Activated CD4-positive, alpha-beta memory T cell treated with anti-CD3 and anti-CD28 coated beads for 36 hours (primary cell): Measurements from ENCODE around the gene KCNH4. TPM values are rescaled to one million over a fixed set of nuclear protein-coding genes. Genes with fewer than 3 reads are reported as not detected.
"Not testable (repeated sequence)": the region's sequence is repeated elsewhere in the genome, so short reads cannot be mapped to it uniquely, and the experiment has no call there.

Source experiments
- CTCF ChIA-PET: fragments of 350-600 bp; sonication (Branson Sonifier 250); formaldehyde crosslinking; loops from one replicate; lab custom pipeline; 2021; ENCODE audit warnings: antibody characterized with exemption, inconsistent platforms; lab: Charles Lee
- POLR2A ChIA-PET: fragments of 350-600 bp; sonication (Branson Sonifier 250); formaldehyde crosslinking; loops from one replicate; lab custom pipeline; 2021; ENCODE audit warnings: antibody characterized with exemption; lab: Charles Lee
- DNase-seq: peaks from one replicate; pipeline ENCODE4 v3.0.0-alpha.2; 2020
- H3K27ac Mint-ChIP-seq: one replicate; pipeline ENCODE4 v1.8.0; 2021; ENCODE audit warnings: mixed read lengths
- H3K27me3 Mint-ChIP-seq: one replicate; pipeline ENCODE4 v1.8.0; 2021; ENCODE audit warnings: mixed read lengths
- H3K36me3 Mint-ChIP-seq: one replicate; pipeline ENCODE4 v1.8.0; 2021; ENCODE audit warnings: mixed read lengths
- H3K4me1 Mint-ChIP-seq: one replicate; pipeline ENCODE4 v1.8.0; 2021; ENCODE audit warnings: low read depth, mixed read lengths
- H3K4me3 Mint-ChIP-seq: one replicate; pipeline ENCODE4 v1.8.0; 2021; ENCODE audit warnings: mild to moderate bottlenecking, mixed read lengths
- H3K9me3 Mint-ChIP-seq: one replicate; pipeline ENCODE4 v1.8.0; 2021; ENCODE audit warnings: mixed read lengths
- intact Hi-C: fragments of 100-400 bp; cut with micrococcal nuclease; formaldehyde crosslinking; loops from one replicate; pipeline ENCODE4 v1.15.1; 2023
- total RNA-seq, 2 experiments: library from RNA; stranded (reverse); gene quantifications; one replicate each; pipeline ENCODE4 v1.2.3, GENCODE V29; 2021

KCNH4 gene
- total RNA-seq, 2 experiments from 2014 or later: 0.39 to 0.40 TPM

- H3K4me3 Mint-ChIP-seq: peak overlapping the region; percentile 86
- peaks cover 34% of the 10 kb centered on the region for H3K4me1 Mint-ChIP-seq
- peak overlapping the region; percentile 80 for H3K27ac Mint-ChIP-seq
- no peaks in the 10 kb centered on the region for H3K27me3 Mint-ChIP-seq
- no peaks in the 10 kb centered on the region for H3K9me3 Mint-ChIP-seq
- intact Hi-C loops: loop anchor here (2.0 kb wide), 3 partner anchors 21 to 187 kb away; partner anchors contain the start of genes CNP and KCNH4
- peak; percentile 20 for DNase-seq
- ChIA-PET CTCF (interaction anchor here (1.0 to 2.8 kb wide), 2 partner anchors 18 to 28 kb away, joined by 3 to 7 read pairs; partner anchors contain the start of gene KCNH4), POLR2A (interaction anchor here (0.6 to 1.3 kb wide), 4 partner anchors 18 to 120 kb away, joined by 3 to 6 read pairs (median 3); no protein-coding TSS in a partner anchor)
- peaks cover 3% of the 10 kb centered on the region for H3K36me3 Mint-ChIP-seq
These were observed 26.8 kb downstream of the KCNH4 start for GRCh38 chr17:42153919-42154742.

GRCh38 chr17:42146911-42147607 lies 33.9 kb downstream of the KCNH4 start:
- no peaks in the 10 kb centered on the region for H3K27me3 Mint-ChIP-seq

GRCh38 chr17:42143138-42143537 lies 37.8 kb downstream of the KCNH4 start:
- H3K9me3 Mint-ChIP-seq, H3K27me3 Mint-ChIP-seq, H3K4me3 Mint-ChIP-seq, POLR2A ChIA-PET, DNase-seq, H3K27ac Mint-ChIP-seq, intact Hi-C loops: not testable (repeated sequence)
- CTCF ChIA-PET: interaction anchor here (1.7 kb wide), 1 partner anchor 39 kb away, joined by 3 read pairs; no protein-coding TSS in a partner anchor
- Mint-ChIP-seq H3K36me3 (peaks cover 19% of the 10 kb centered on the region), H3K4me1 (peaks cover 33% of the 10 kb centered on the region)

More at GRCh38 chr17:42146911-42147607, 33.9 kb downstream of the KCNH4 start:
- Mint-ChIP-seq H3K9me3 (no peaks in the 10 kb centered on the region), H3K27ac (peak overlapping the region; percentile 18), H3K4me1 (peaks cover 31% of the 10 kb centered on the region), H3K36me3 (peaks cover 10% of the 10 kb centered on the region), H3K4me3 (no peak overlapping the region)
- CTCF ChIA-PET: interaction anchor here (0.7 kb wide), 1 partner anchor 16 kb away, joined by 4 read pairs; no protein-coding TSS in a partner anchor
- POLR2A ChIA-PET: no interaction called here
- DNase-seq: no peak
- intact Hi-C loops: no loop called here

GRCh38 chr17:42142371-42142896 lies 38.5 kb downstream of the KCNH4 start:
- no peak for DNase-seq
- POLR2A ChIA-PET: no interaction called here
- H3K4me3 Mint-ChIP-seq: no peak overlapping the region
- no peaks in the 10 kb centered on the region for H3K9me3 Mint-ChIP-seq
- no peak overlapping the region for H3K27ac Mint-ChIP-seq
- peaks cover 31% of the 10 kb centered on the region for H3K4me1 Mint-ChIP-seq
- H3K27me3 Mint-ChIP-seq: no peaks in the 10 kb centered on the region
- intact Hi-C loops: no loop called here
- CTCF ChIA-PET: no interaction called here
- peaks cover 18% of the 10 kb centered on the region for H3K36me3 Mint-ChIP-seq

GRCh38 chr17:42141382-42141781 lies 39.6 kb downstream of the KCNH4 start:
- Mint-ChIP-seq H3K9me3 (no peaks in the 10 kb centered on the region), H3K27ac (no peak overlapping the region), H3K36me3 (peaks cover 22% of the 10 kb centered on the region), H3K4me3 (no peak overlapping the region), H3K27me3 (no peaks in the 10 kb centered on the region), H3K4me1 (peaks cover 33% of the 10 kb centered on the region)
- DNase-seq: no peak
- ChIA-PET CTCF (interaction anchor here (0.9 kb wide), 1 partner anchor 35 kb away, joined by 3 read pairs; no protein-coding TSS in a partner anchor), POLR2A (interaction anchor here (0.6 kb wide), 1 partner anchor 17 kb away, joined by 3 read pairs; no protein-coding TSS in a partner anchor)
- intact Hi-C loops: no loop called here

GRCh38 chr17:42140690-42141089 lies 40.3 kb downstream of the KCNH4 start:
- CTCF ChIA-PET: interaction anchor here (0.9 to 1.1 kb wide), 2 partner anchors 35 to 41 kb away, joined by 3 read pairs; no protein-coding TSS in a partner anchor
- H3K9me3 Mint-ChIP-seq, H3K27ac Mint-ChIP-seq, H3K4me3 Mint-ChIP-seq, intact Hi-C loops, H3K27me3 Mint-ChIP-seq, DNase-seq: not testable (repeated sequence)
- peaks cover 40% of the 10 kb centered on the region for H3K4me1 Mint-ChIP-seq
- H3K36me3 Mint-ChIP-seq: peaks cover 25% of the 10 kb centered on the region
- POLR2A ChIA-PET: interaction anchor here (0.6 kb wide), 1 partner anchor 16 kb away, joined by 3 read pairs; no protein-coding TSS in a partner anchor

GRCh38 chr17:42138749-42139492 lies 42.0 kb downstream of the KCNH4 start:
- no peak for DNase-seq
- Mint-ChIP-seq H3K4me3 (no peak overlapping the region), H3K9me3 (no peaks in the 10 kb centered on the region), H3K27ac (no peak overlapping the region), H3K27me3 (no peaks in the 10 kb centered on the region), H3K36me3 (peaks cover 27% of the 10 kb centered on the region), H3K4me1 (peaks cover 52% of the 10 kb centered on the region)
- POLR2A ChIA-PET: interaction anchor here (1.1 kb wide), 1 partner anchor 17 kb away, joined by 3 read pairs; no protein-coding TSS in a partner anchor
- CTCF ChIA-PET: interaction anchor here (1.2 kb wide), 1 partner anchor 113 kb away, joined by 3 read pairs; no protein-coding TSS in a partner anchor
- intact Hi-C loops: no loop called here

GRCh38 chr17:42136654-42137051 lies 44.3 kb downstream of the KCNH4 start:
- H3K4me1 Mint-ChIP-seq: peaks cover 64% of the 10 kb centered on the region

GRCh38 chr17:42135664-42136653 lies 45.0 kb downstream of the KCNH4 start:
- Mint-ChIP-seq H3K4me3 (no peak overlapping the region), H3K9me3 (no peaks in the 10 kb centered on the region), H3K36me3 (peaks cover 14% of the 10 kb centered on the region), H3K27me3 (no peaks in the 10 kb centered on the region), H3K27ac (peak overlapping the region; percentile 69), H3K4me1 (peaks cover 67% of the 10 kb centered on the region)
- CTCF ChIA-PET: interaction anchor here (1.0 to 2.3 kb wide), 4 partner anchors 18 to 68 kb away, joined by 3 to 10 read pairs (median 4); no protein-coding TSS in a partner anchor
- intact Hi-C loops: no loop called here
- DNase-seq: no peak
- POLR2A ChIA-PET: interaction anchor here (0.6 to 1.2 kb wide), 5 partner anchors 14 to 170 kb away, joined by 3 to 7 read pairs (median 3); partner anchors contain the start of gene DHX58

More at GRCh38 chr17:42136654-42137051, 44.3 kb downstream of the KCNH4 start:
- intact Hi-C loops: no loop called here
- ChIA-PET CTCF (interaction anchor here (1.5 to 2.3 kb wide), 2 partner anchors 19 to 45 kb away, joined by 4 to 10 read pairs; no protein-coding TSS in a partner anchor), POLR2A (interaction anchor here (1.2 kb wide), 2 partner anchors 16 to 17 kb away, joined by 3 read pairs; no protein-coding TSS in a partner anchor)
- H3K4me3 Mint-ChIP-seq: no peak overlapping the region
- DNase-seq: no peak
- peak overlapping the region; percentile 69 for H3K27ac Mint-ChIP-seq
- H3K9me3 Mint-ChIP-seq: no peaks in the 10 kb centered on the region
- H3K27me3 Mint-ChIP-seq: no peaks in the 10 kb centered on the region
- H3K36me3 Mint-ChIP-seq: peaks cover 18% of the 10 kb centered on the region

- H3K36me3 Mint-ChIP-seq: peaks cover 13% of the 10 kb centered on the region
- intact Hi-C loops: no loop called here
- H3K9me3 Mint-ChIP-seq: no peaks in the 10 kb centered on the region
- peaks cover 71% of the 10 kb centered on the region for H3K4me1 Mint-ChIP-seq
- ChIA-PET CTCF (interaction anchor here (1.2 to 2.3 kb wide), 2 partner anchors 17 to 19 kb away, joined by 3 to 10 read pairs; no protein-coding TSS in a partner anchor), POLR2A (interaction anchor here (0.7 to 1.2 kb wide), 2 partner anchors 22 to 443 kb away, joined by 4 to 7 read pairs; partner anchors contain the start of genes DHX58 and PSMC3IP)
- no peak overlapping the region for H3K4me3 Mint-ChIP-seq
- DNase-seq: no peak
- no peaks in the 10 kb centered on the region for H3K27me3 Mint-ChIP-seq
- peak overlapping the region; percentile 69 for H3K27ac Mint-ChIP-seq
These were observed 45.8 kb downstream of the KCNH4 start for GRCh38 chr17:42135151-42135550.
